Brain microvascular endothelial cell (primary cell): Measurements from ENCODE around the gene RALY.

Experiments used
- DNase-seq: peaks from one replicate; pipeline ENCODE4 v3.0.0-alpha.2; 2020
- H3K27ac ChIP-seq: fragments of 250-450 bp; sonication (Bioruptor Pico); 2 replicates; pipeline ENCODE4 v1.5.1; 2020; ENCODE audit warnings: mild to moderate bottlenecking, moderate library complexity
- H3K27me3 ChIP-seq: fragments of 250-450 bp; sonication (Bioruptor Pico); replicated peaks from 2 replicates; pipeline ENCODE4 v1.5.1; 2020; ENCODE audit warnings: mild to moderate bottlenecking
- H3K36me3 ChIP-seq: fragments of 250-450 bp; sonication (Bioruptor Pico); replicated peaks from 2 replicates; pipeline ENCODE4 v1.5.1; 2020; ENCODE audit warnings: mild to moderate bottlenecking
- H3K4me3 ChIP-seq: 2 replicates; pipeline ENCODE4 v1.5.1; 2011; ENCODE audit warnings: low read depth, mild to moderate bottlenecking, control low read depth, low read length, moderate library complexity
- in situ Hi-C: cut with HindIII; loops from 2 replicates; pipeline ENCODE4 v1.10.0; 2017; ENCODE audit warnings: low sequenced_read_pairs, low pct_ligation_motif_present
- TF ChIP-seq, protein P1 (sequence below): IDR thresholded peaks from 2 replicates; pipeline ENCODE4 v1.5.1; 2011; ENCODE audit warnings: low read depth, mild to moderate bottlenecking, moderate library complexity, low read length, control low read depth, inconsistent platforms; ENCODE audit errors: missing control alignments

The RALY gene

DNA sequence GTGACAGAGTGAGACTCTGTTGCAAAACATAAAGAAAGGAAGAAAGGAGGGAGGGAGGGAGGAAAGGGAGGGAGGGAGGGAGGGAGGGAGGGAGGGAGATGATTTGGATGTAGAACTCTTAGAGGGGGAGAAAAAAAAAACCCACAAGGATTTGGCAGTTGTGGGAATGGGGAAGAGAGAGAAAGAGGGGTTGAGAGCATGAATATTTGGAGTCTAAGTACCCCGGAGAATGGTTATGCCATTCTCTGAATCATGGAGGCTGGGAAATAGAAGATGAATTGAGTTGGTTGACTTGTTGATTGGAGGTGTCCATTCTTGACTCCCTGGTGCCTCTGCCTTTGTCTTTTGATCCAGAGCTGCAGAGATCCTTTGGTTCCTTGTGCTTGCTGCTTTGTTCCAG lies 35.7 kb downstream of the RALY start:
- no peaks in the 10 kb centered on the region for H3K36me3 ChIP-seq
- in situ Hi-C loops, result no loop called here
- no peak overlapping the region for H3K27ac ChIP-seq
- TF ChIP-seq, protein P1, sequence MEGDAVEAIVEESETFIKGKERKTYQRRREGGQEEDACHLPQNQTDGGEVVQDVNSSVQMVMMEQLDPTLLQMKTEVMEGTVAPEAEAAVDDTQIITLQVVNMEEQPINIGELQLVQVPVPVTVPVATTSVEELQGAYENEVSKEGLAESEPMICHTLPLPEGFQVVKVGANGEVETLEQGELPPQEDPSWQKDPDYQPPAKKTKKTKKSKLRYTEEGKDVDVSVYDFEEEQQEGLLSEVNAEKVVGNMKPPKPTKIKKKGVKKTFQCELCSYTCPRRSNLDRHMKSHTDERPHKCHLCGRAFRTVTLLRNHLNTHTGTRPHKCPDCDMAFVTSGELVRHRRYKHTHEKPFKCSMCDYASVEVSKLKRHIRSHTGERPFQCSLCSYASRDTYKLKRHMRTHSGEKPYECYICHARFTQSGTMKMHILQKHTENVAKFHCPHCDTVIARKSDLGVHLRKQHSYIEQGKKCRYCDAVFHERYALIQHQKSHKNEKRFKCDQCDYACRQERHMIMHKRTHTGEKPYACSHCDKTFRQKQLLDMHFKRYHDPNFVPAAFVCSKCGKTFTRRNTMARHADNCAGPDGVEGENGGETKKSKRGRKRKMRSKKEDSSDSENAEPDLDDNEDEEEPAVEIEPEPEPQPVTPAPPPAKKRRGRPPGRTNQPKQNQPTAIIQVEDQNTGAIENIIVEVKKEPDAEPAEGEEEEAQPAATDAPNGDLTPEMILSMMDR, result no peak
- no peak overlapping the region for H3K4me3 ChIP-seq
- DNase-seq, result no peak
- no peaks in the 10 kb centered on the region for H3K27me3 ChIP-seq

DNA sequence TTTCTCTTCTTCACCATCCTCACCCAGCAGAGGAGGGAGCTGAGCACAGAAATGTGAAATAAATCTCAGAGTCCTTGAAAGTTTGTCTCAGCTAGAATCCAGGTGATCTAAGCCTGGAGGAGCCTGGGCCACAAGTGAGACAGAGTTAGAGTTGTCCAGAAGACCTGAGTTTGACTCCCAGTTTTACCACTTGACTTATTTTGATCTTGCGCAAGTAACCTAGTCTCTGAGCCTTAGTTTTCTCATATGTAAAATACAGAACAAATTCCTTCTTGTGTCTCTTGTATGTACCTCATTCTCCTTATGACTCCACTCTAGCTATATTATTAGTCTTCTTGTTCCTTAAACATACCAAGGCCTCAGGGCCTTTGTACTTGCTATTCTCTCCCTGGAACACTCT lies 36.7 kb downstream of the RALY start:
- DNase-seq, result no peak

DNA sequence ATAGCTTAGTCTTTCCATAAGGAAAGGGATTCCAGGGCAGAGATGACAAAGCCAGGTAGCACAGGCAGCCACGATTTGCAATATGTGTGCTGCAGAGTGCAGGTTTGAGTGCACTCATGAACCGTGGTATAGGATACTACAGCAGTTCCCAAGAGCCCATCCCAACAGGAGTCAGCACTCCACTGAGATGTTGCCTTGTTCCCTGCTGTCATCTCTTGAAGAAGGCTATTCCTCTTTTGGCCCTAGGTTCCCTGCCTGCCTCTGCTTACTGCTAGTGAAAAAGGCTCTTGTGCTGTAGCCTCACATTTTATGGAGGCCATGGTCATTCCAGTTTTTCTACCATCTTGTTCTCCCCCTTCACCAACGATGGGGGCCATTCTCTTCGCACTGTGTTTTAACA lies 40.2 kb downstream of the RALY start:
- TF ChIP-seq, protein P1, result no peak
- Histone ChIP-seq H3K27me3 (no peaks in the 10 kb centered on the region), H3K36me3 (no peaks in the 10 kb centered on the region), H3K4me3 (no peak overlapping the region), H3K27ac (no peak overlapping the region)
- no peak for DNase-seq
- in situ Hi-C loops, result no loop called here

More for the DNA sequence above, 36.7 kb downstream of the RALY start:
- H3K36me3 ChIP-seq, result no peaks in the 10 kb centered on the region
- H3K27me3 ChIP-seq, result no peaks in the 10 kb centered on the region
- in situ Hi-C loops, result no loop called here
- TF ChIP-seq, protein P1, result no peak
- H3K27ac ChIP-seq, result no peak overlapping the region
- H3K4me3 ChIP-seq, result no peak overlapping the region

- DNase-seq, result no peak
- no peak overlapping the region for H3K27ac ChIP-seq
- TF ChIP-seq, protein P1, result no peak
- no peak overlapping the region for H3K4me3 ChIP-seq
- H3K36me3 ChIP-seq, result no peaks in the 10 kb centered on the region
- in situ Hi-C loops, result no loop called here
- no peaks in the 10 kb centered on the region for H3K27me3 ChIP-seq
These were observed 43.4 kb downstream of the RALY start for GRCh38 chr20:34037121-34037520.

DNA sequence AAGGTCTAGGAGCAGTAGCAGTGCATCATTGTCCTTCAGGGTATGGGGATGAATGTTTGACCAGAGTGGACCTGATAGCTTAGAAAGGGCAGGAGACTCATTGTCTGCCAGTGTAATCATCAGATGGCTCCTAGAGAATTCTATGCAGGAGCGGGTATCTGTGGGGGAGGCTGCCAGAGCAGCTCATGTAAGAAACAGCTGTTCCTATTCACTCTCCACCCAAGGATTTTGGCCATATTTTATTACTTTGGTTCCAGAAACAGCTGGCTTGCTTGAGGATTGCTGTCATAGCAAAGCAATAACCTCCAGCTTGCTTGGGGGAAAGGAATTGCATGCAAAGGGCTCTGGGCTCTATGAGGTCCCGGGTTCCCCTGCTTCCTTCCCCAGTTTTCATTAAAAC lies 44.1 kb downstream of the RALY start:
- no peaks in the 10 kb centered on the region for H3K36me3 ChIP-seq
- in situ Hi-C loops, result no loop called here
- no peak overlapping the region for H3K4me3 ChIP-seq
- no peak for DNase-seq
- no peak overlapping the region for H3K27ac ChIP-seq
- no peaks in the 10 kb centered on the region for H3K27me3 ChIP-seq
- TF ChIP-seq, protein P1, result no peak

GRCh38 chr20:34040300-34040995 lies 46.7 kb downstream of the RALY start:
- Histone ChIP-seq H3K4me3 (no peak overlapping the region), H3K27ac (no peak overlapping the region), H3K27me3 (no peaks in the 10 kb centered on the region), H3K36me3 (no peaks in the 10 kb centered on the region)
- TF ChIP-seq, protein P1, result no peak
- in situ Hi-C loops, result no loop called here
- DNase-seq, result no peak
